Neural progenitor cell (in vitro differentiated cells): ENCODE data around the gene CBFA2T2. TPM values are rescaled to one million over a fixed set of nuclear protein-coding genes. Genes with fewer than 3 reads are reported as not detected.

Experiments
- DNase-seq: peaks from one replicate; pipeline ENCODE4 v3.0.0-alpha.2; 2016; ENCODE audit warnings: low spot score
- H2AFZ ChIP-seq: fragments of 200-600 bp; sonication (generic); replicated peaks from 2 replicates; pipeline ENCODE4 v1.6.1; 2016; ENCODE audit warnings: antibody characterized with exemption
- H3F3A ChIP-seq: fragments of 200-600 bp; sonication (generic); 2 replicates; pipeline ENCODE4 v1.6.1; 2016; ENCODE audit warnings: antibody characterized with exemption, low read depth
- H3K27ac ChIP-seq: fragments of 200-600 bp; sonication (generic); 2 replicates; pipeline ENCODE4 v1.5.1; 2016; ENCODE audit warnings: mild to moderate bottlenecking
- H3K27me3 ChIP-seq: fragments of 200-600 bp; sonication (generic); 2 replicates; pipeline ENCODE4 v1.6.1; 2016; ENCODE audit warnings: mild to moderate bottlenecking, moderate library complexity
- H3K36me3 ChIP-seq: fragments of 200-600 bp; sonication (generic); 2 replicates; pipeline ENCODE4 v1.5.1; 2016
- H3K4me1 ChIP-seq: fragments of 200-600 bp; sonication (generic); 2 replicates; pipeline ENCODE4 v1.6.1; 2016; ENCODE audit warnings: mixed run types
- H3K4me2 ChIP-seq: fragments of 200-600 bp; sonication (generic); 2 replicates; pipeline ENCODE4 v1.6.1; 2016
- H3K4me3 ChIP-seq: fragments of 200-600 bp; sonication (generic); 2 replicates; pipeline ENCODE4 v1.5.1; 2016
- H3K79me2 ChIP-seq: fragments of 200-600 bp; sonication (generic); 2 replicates; pipeline ENCODE4 v1.6.1; 2016; ENCODE audit warnings: low read depth
- H3K9ac ChIP-seq: fragments of 200-600 bp; sonication (generic); 2 replicates; pipeline ENCODE4 v1.6.1; 2016
- H3K9me3 ChIP-seq: fragments of 200-600 bp; sonication (generic); 2 replicates; pipeline ENCODE4 v1.5.1; 2016; ENCODE audit warnings: low read depth
- H4K20me1 ChIP-seq: fragments of 200-600 bp; sonication (generic); 2 replicates; pipeline ENCODE4 v1.6.1; 2016; ENCODE audit warnings: low read depth
- H3K27ac Mint-ChIP-seq: 3 replicates; pipeline ENCODE4 v1.8.0; 2021; ENCODE audit warnings: mixed read lengths
- H3K27me3 Mint-ChIP-seq: 2 replicates; pipeline ENCODE4 v1.8.0; 2022; ENCODE audit warnings: low read depth, mild to moderate bottlenecking, inconsistent platforms, moderate library complexity, mixed read lengths; ENCODE audit not compliant: insufficient read depth
- H3K36me3 Mint-ChIP-seq: 3 replicates; pipeline ENCODE4 v1.8.0; 2021; ENCODE audit warnings: mixed read lengths
- H3K4me1 Mint-ChIP-seq: 3 replicates; pipeline ENCODE4 v1.8.0; 2021; ENCODE audit warnings: mixed read lengths
- H3K4me3 Mint-ChIP-seq: 3 replicates; pipeline ENCODE4 v1.8.0; 2021; ENCODE audit warnings: mild to moderate bottlenecking, moderate library complexity, mixed read lengths
- H3K9me3 Mint-ChIP-seq: 3 replicates; pipeline ENCODE4 v1.8.0; 2020; ENCODE audit warnings: mixed read lengths
- EZH2 ChIP-seq: fragments of 200-600 bp; sonication (generic); IDR thresholded peaks from 2 replicates; pipeline ENCODE4 v1.6.1; 2017; ENCODE audit warnings: antibody characterized with exemption, mild to moderate bottlenecking, moderate library complexity
- EZH2phosphoT487 ChIP-seq: fragments of 200-600 bp; sonication (generic); IDR thresholded peaks from 2 replicates; pipeline ENCODE4 v1.6.1; 2017; ENCODE audit warnings: antibody characterized with exemption
- total RNA-seq: library from RNA; depleted of rRNA; stranded (reverse); fragments of >200 nt; gene quantifications from 2 replicates; pipeline ENCODE4 v1.2.3, GENCODE V29; 2015; ENCODE audit warnings: low replicate concordance
- TF ChIP-seq, protein P1 (sequence below): fragments of 200-600 bp; sonication (generic); IDR thresholded peaks from 2 replicates; pipeline ENCODE4 v1.5.1; 2017; ENCODE audit warnings: antibody characterized with exemption, mild to moderate bottlenecking

The CBFA2T2 gene
- total RNA-seq, 1 donor from 2014 or later, result 11.9 TPM

GRCh38 chr20:33601861-33602260 is 112.0 kb downstream of the CBFA2T2 start:
- no peaks in the 10 kb centered on the region for H3K79me2 ChIP-seq
- H3K4me1 ChIP-seq, result no peaks in the 10 kb centered on the region
- no peaks in the 10 kb centered on the region for H3K36me3 ChIP-seq
- H3K4me3 Mint-ChIP-seq, result no peak overlapping the region
- DNase-seq, result no peak
- no peaks in the 10 kb centered on the region for H4K20me1 ChIP-seq
- peaks cover 7% of the 10 kb centered on the region for H3K9me3 Mint-ChIP-seq
- no peak overlapping the region for H3K4me2 ChIP-seq
- no peaks in the 10 kb centered on the region for H3K27me3 Mint-ChIP-seq
- peaks cover 10% of the 10 kb centered on the region for H3K36me3 Mint-ChIP-seq
- no peak overlapping the region for H3K4me3 ChIP-seq
- no peak overlapping the region for H2AFZ ChIP-seq
- H3K27ac Mint-ChIP-seq, result no peak overlapping the region
- no peak for TF ChIP-seq EZH2
- TF ChIP-seq EZH2phosphoT487, result no peak
- TF ChIP-seq, protein P1, sequence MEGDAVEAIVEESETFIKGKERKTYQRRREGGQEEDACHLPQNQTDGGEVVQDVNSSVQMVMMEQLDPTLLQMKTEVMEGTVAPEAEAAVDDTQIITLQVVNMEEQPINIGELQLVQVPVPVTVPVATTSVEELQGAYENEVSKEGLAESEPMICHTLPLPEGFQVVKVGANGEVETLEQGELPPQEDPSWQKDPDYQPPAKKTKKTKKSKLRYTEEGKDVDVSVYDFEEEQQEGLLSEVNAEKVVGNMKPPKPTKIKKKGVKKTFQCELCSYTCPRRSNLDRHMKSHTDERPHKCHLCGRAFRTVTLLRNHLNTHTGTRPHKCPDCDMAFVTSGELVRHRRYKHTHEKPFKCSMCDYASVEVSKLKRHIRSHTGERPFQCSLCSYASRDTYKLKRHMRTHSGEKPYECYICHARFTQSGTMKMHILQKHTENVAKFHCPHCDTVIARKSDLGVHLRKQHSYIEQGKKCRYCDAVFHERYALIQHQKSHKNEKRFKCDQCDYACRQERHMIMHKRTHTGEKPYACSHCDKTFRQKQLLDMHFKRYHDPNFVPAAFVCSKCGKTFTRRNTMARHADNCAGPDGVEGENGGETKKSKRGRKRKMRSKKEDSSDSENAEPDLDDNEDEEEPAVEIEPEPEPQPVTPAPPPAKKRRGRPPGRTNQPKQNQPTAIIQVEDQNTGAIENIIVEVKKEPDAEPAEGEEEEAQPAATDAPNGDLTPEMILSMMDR, result no peak
- H3K27ac ChIP-seq, result no peak overlapping the region
- no peaks in the 10 kb centered on the region for H3K27me3 ChIP-seq
- peaks cover 2% of the 10 kb centered on the region for H3K4me1 Mint-ChIP-seq
- H3K9ac ChIP-seq, result no peak overlapping the region
- no peaks in the 10 kb centered on the region for H3F3A ChIP-seq
- no peaks in the 10 kb centered on the region for H3K9me3 ChIP-seq

DNA sequence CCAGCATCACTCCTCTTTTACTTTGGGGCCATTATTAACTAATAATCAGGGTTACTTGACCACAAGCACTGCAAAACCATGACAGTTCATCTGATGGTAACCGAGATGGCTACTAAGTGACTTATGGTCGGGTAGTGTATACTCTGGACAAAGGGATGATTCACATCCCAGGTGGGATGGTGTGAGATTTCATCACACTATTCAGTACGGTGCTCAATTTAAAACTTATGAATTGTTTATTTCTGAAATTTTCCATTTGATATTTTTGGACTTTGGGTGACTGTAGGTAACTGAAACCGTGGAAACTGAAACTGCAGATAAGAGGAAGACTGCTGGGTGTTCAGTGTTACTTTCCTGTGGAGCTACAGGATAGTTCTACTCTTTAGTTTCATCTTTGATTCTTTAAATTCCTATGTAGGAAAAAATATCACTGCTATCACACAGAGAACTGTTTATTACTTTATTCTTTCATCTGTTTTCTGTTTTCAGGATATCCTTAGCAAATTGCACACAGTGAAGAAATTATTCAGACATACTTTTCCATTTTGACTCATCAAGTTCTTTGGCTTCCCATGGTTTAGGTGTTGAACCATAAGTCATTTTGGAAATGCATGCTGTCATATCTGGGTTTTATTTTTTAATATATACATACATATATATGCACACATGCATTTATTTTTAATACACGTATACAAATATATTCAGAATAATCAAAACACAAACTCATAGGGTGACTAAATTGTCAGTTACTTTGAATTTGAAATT is 113.1 kb downstream of the CBFA2T2 start:
- Mint-ChIP-seq H3K9me3 (no peaks in the 10 kb centered on the region), H3K27me3 (no peaks in the 10 kb centered on the region), H3K36me3 (peaks cover 5% of the 10 kb centered on the region), H3K4me3 (no peak overlapping the region), H3K27ac (no peak overlapping the region), H3K4me1 (peaks cover 2% of the 10 kb centered on the region)
- TF ChIP-seq EZH2phosphoT487 (no peak), EZH2 (no peak)
- TF ChIP-seq, protein P1, result no peak
- DNase-seq, result no peak
- Histone ChIP-seq H3K4me1 (no peaks in the 10 kb centered on the region), H2AFZ (no peak overlapping the region), H3K27me3 (no peaks in the 10 kb centered on the region), H3K4me3 (no peak overlapping the region), H3K27ac (no peak overlapping the region), H3K9ac (no peak overlapping the region), H3F3A (no peaks in the 10 kb centered on the region), H3K9me3 (no peaks in the 10 kb centered on the region), H3K36me3 (no peaks in the 10 kb centered on the region), H4K20me1 (no peaks in the 10 kb centered on the region), H3K79me2 (no peaks in the 10 kb centered on the region), H3K4me2 (no peak overlapping the region)

- Mint-ChIP-seq H3K27me3 (no peaks in the 10 kb centered on the region), H3K4me1 (no peaks in the 10 kb centered on the region), H3K36me3 (peaks cover 8% of the 10 kb centered on the region), H3K27ac (no peak overlapping the region), H3K4me3 (no peak overlapping the region), H3K9me3 (no peaks in the 10 kb centered on the region)
- no peak overlapping the region for H2AFZ ChIP-seq
- H3K4me1 ChIP-seq, result no peaks in the 10 kb centered on the region
- no peak for DNase-seq
- H3K4me3 ChIP-seq, result no peak overlapping the region
- no peaks in the 10 kb centered on the region for H3K36me3 ChIP-seq
- no peaks in the 10 kb centered on the region for H3K27me3 ChIP-seq
- H3K27ac ChIP-seq, result no peak overlapping the region
- H3K4me2 ChIP-seq, result no peak overlapping the region
- H3K9ac ChIP-seq, result no peak overlapping the region
- H3F3A ChIP-seq, result no peaks in the 10 kb centered on the region
- no peaks in the 10 kb centered on the region for H3K79me2 ChIP-seq
- H3K9me3 ChIP-seq, result no peaks in the 10 kb centered on the region
- no peak for TF ChIP-seq EZH2phosphoT487
- TF ChIP-seq EZH2, result no peak
- TF ChIP-seq, protein P1, result no peak
- H4K20me1 ChIP-seq, result no peaks in the 10 kb centered on the region
These were observed 114.4 kb downstream of the CBFA2T2 start for GRCh38 chr20:33604084-33604990.
